HepG2 (cell line): Measurements from ENCODE around the gene TMEM232. TPM values are rescaled to one million over a fixed set of nuclear protein-coding genes. Genes with fewer than 3 reads are reported as not detected.

ENCODE experiments used
- ATAC-seq: fragments of 200-7000 bp; cut with Tn5 transposase; 3 replicates; pipeline ENCODE4 v1.9.1; 2020; ENCODE audit warnings: mild to moderate bottlenecking, moderate library complexity
- BruUV-seq: library from RNA; stranded (reverse); fragments of 400-500 nt; replicated peaks from 2 replicates; lab custom pipeline; 2021; lab: Mats Ljungman, UMichigan
- CTCF ChIA-PET: fragments of 300-600 bp; formaldehyde crosslinking; extraction: SDS; loops from one replicate; lab custom pipeline; 2021; ENCODE audit warnings: low total read pairs, inconsistent platforms, low intra/inter-chr PET ratio; lab: Yijun Ruan, JAX
- POLR2A ChIA-PET: fragments of 350-600 bp; sonication (Branson Sonifier 250); formaldehyde crosslinking; loops from one replicate; lab custom pipeline; 2020; ENCODE audit warnings: antibody characterized with exemption, inconsistent platforms; lab: Yijun Ruan, JAX
- DNase-seq: peaks from one replicate; pipeline ENCODE4 v3.0.0-alpha.2; 2015; ENCODE audit warnings: low spot score
- FAIRE-seq: peaks from 3 replicates; lab custom pipeline; 2011; peaks lifted over from hg19 to GRCh38; lab: Jason Lieb, UNC
- H2AFZ ChIP-seq: one replicate; pipeline ENCODE4 v1.6.1; 2011; ENCODE audit warnings: low read length, inconsistent platforms
- H3K27ac ChIP-seq: fragments of 300-600 bp; 3 replicates; pipeline ENCODE4 v1.8.0; 2011; ENCODE audit warnings: mixed run types, mild to moderate bottlenecking, mixed read lengths, low read length, inconsistent platforms; ENCODE audit not compliant: insufficient read depth; ENCODE audit errors: extremely low read length
- H3K27me3 ChIP-seq, 2 experiments: fragments of 200-600 bp in 1 of 2; 2 replicates in 1 of 2; 3 replicates in 1 of 2; pipeline versions ENCODE4 v1.6.0 to v1.8.0; 2011; ENCODE audit warnings: low read length in 2 of 2, mild to moderate bottlenecking in 2 of 2, moderate library complexity in 2 of 2, inconsistent platforms in 1 of 2; ENCODE audit not compliant: insufficient read depth in 2 of 2, control insufficient read depth in 1 of 2
- H3K36me3 ChIP-seq, 2 experiments: fragments of 200-600 bp in 1 of 2; replicated peaks in 1 of 2; 2 replicates in 1 of 2; 3 replicates in 1 of 2; pipeline versions ENCODE4 v1.5.1 to v1.8.0; 2011; ENCODE audit warnings: low read length in 2 of 2, inconsistent platforms in 1 of 2; ENCODE audit not compliant: insufficient read depth in 2 of 2, control insufficient read depth in 1 of 2
- H3K4me1 ChIP-seq: 2 replicates; pipeline ENCODE4 v1.5.1; 2012; ENCODE audit warnings: low read length, inconsistent platforms; ENCODE audit not compliant: insufficient read depth
- H3K4me2 ChIP-seq: 2 replicates; pipeline ENCODE4 v1.6.0; 2011; ENCODE audit warnings: low read depth, low read length, inconsistent platforms
- H3K4me3 ChIP-seq, 3 experiments: fragments of 200-600 bp in 1 of 3; sonication (generic), shearing (Covaris generic) in 1 of 3; replicated peaks in 1 of 3; 2 replicates each; pipeline ENCODE4 v1.5.1; 2011 to 2016; ENCODE audit warnings: low read length in 3 of 3, inconsistent platforms in 2 of 3, low read depth in 2 of 3, mild to moderate bottlenecking in 2 of 3, control low read depth in 1 of 3, mixed read lengths in 1 of 3; ENCODE audit not compliant: insufficient read depth in 1 of 3
- H3K79me2 ChIP-seq: one replicate; pipeline ENCODE4 v1.6.1; 2011; ENCODE audit warnings: low read length, inconsistent platforms; ENCODE audit not compliant: insufficient read depth
- H3K9ac ChIP-seq: 2 replicates; pipeline ENCODE4 v1.6.0; 2011; ENCODE audit warnings: mild to moderate bottlenecking, low read depth, low read length, inconsistent platforms; ENCODE audit not compliant: insufficient read depth
- H3K9me3 ChIP-seq: 2 replicates; pipeline ENCODE4 v1.5.1; 2012; ENCODE audit warnings: mild to moderate bottlenecking, low read length
- H4K20me1 ChIP-seq: 2 replicates; pipeline ENCODE4 v1.6.0; 2011; ENCODE audit warnings: inconsistent platforms, mild to moderate bottlenecking, low read length, moderate library complexity; ENCODE audit not compliant: insufficient read depth
- ARID2 ChIP-seq: sonication (generic); formaldehyde crosslinking; IDR thresholded peaks from 2 replicates; pipeline ENCODE4 v1.8.1; 2022; ENCODE audit warnings: mild to moderate bottlenecking, missing genetic modification reagents, borderline replicate concordance
- NBN ChIP-seq: fragments of 450-650 bp; conservative IDR thresholded peaks from 2 replicates; pipeline ENCODE4 v1.6.1; 2017
- ONECUT2 ChIP-seq: sonication (generic); formaldehyde crosslinking; IDR thresholded peaks from 2 replicates; pipeline ENCODE4 v1.4.0; 2020; ENCODE audit warnings: missing genetic modification reagents
- SRF ChIP-seq: IDR thresholded peaks from 2 replicates; pipeline ENCODE4 v1.6.1; 2011; ENCODE audit warnings: mild to moderate bottlenecking, low read depth, low read length, moderate library complexity
- TRIM24 ChIP-seq: sonication (generic); formaldehyde crosslinking; IDR thresholded peaks from 2 replicates; pipeline ENCODE4 v1.8.0; 2022; ENCODE audit warnings: mild to moderate bottlenecking, missing genetic modification reagents
- ZNF337 ChIP-seq: sonication (generic); formaldehyde crosslinking; IDR thresholded peaks from 2 replicates; pipeline ENCODE4 v1.5.1; 2020; ENCODE audit warnings: missing genetic modification reagents, low read depth, mild to moderate bottlenecking, borderline replicate concordance
- ZNF383 ChIP-seq: sonication (generic); formaldehyde crosslinking; IDR thresholded peaks from 2 replicates; pipeline ENCODE4 v1.4.0; 2020; ENCODE audit warnings: missing genetic modification reagents, mild to moderate bottlenecking, borderline replicate concordance
- ZNF607 ChIP-seq: sonication (generic); formaldehyde crosslinking; IDR thresholded peaks from 2 replicates; pipeline ENCODE4 v1.5.1; 2020; ENCODE audit warnings: missing genetic modification reagents, mild to moderate bottlenecking, borderline replicate concordance
- ZNF891 ChIP-seq: sonication (generic); formaldehyde crosslinking; IDR thresholded peaks from 2 replicates; pipeline ENCODE4 v1.5.0; 2020; ENCODE audit warnings: mild to moderate bottlenecking, missing genetic modification reagents
- WGBS: methylation state at CpG from one replicate; pipeline ENCODE4 v1.1.6; 2017; ENCODE audit warnings: low lambda C conversion rate; 5-methylcytosine and 5-hydroxymethylcytosine counted together
- in situ Hi-C: cut with HindIII; loops from 2 replicates; pipeline ENCODE4 v1.10.0; 2017; ENCODE audit warnings: low pct_unique_long_range_greater_than_20kb; ENCODE audit not compliant: extremely low pct_ligation_motif_present
- intact Hi-C: fragments of 100-400 bp; cut with micrococcal nuclease; formaldehyde crosslinking; loops from one replicate; pipeline ENCODE4 v1.10.0; 2022; ENCODE audit not compliant: unreplicated experiment
- polyA plus RNA-seq, 8 experiments: library from polyadenylated mRNA; depleted of rRNA in 3 of 8; stranded (reverse) in 7 of 8; unstranded in 1 of 8; fragments of >200 nt; fragmentation: Illumina TruSeq in 4 of 8; extraction: Trizol in 4 of 8; gene quantifications; 2 replicates each; pipeline versions ENCODE4 v1.2.1 to v1.2.3, GENCODE V29; 2011 to 2016; ENCODE audit warnings: low read depth in 4 of 8, missing spikeins in 1 of 8, mixed read lengths in 1 of 8; ENCODE audit not compliant: insufficient read depth in 1 of 8
- total RNA-seq, 5 experiments: library from RNA; depleted of rRNA; stranded (reverse); fragments of >200 nt; fragmentation: Illumina TruSeq; extraction: Trizol; gene quantifications; 2 replicates each; pipeline ENCODE4 v1.2.3, GENCODE V29; 2016; ENCODE audit warnings: low read depth in 1 of 5
- TF ChIP-seq, protein P1 (sequence below): sonication (generic); formaldehyde crosslinking; IDR thresholded peaks from 2 replicates; pipeline ENCODE4 v1.8.0; 2022; ENCODE audit warnings: mild to moderate bottlenecking, missing genetic modification reagents, moderate library complexity
- TF ChIP-seq, protein P2 (sequence below): IDR thresholded peaks from 2 replicates; pipeline ENCODE4 v1.6.1; 2016; ENCODE audit warnings: mild to moderate bottlenecking, missing biosample characterization, missing genetic modification reagents

The TMEM232 gene
- total and polyA plus RNA-seq, 2 of the 13 experiments (the other 11 are each of a cell fraction or from before 2014, with no cell fraction given) = 0.29 to 0.71 TPM

DNA sequence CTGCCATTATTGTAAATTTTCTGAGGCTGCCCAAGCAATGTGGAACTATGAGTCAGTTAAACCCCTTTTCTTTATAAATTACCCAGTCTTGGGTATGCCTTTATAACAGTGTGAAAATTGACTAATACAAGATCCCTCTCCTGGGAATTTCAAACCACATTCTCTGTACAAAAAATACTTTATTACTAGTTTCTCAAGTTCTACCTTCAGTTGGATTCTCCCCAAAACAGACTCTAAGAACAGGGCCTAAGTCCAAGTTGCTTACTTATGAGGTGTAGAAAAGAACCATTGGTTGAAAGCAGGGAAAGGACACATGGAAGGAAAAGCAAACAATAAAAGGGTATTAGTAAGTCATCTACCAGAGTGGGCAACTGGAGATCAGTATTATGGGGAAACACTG, 343.2 kb downstream of the TMEM232 start:
- intact Hi-C loops = no loop called here

DNA sequence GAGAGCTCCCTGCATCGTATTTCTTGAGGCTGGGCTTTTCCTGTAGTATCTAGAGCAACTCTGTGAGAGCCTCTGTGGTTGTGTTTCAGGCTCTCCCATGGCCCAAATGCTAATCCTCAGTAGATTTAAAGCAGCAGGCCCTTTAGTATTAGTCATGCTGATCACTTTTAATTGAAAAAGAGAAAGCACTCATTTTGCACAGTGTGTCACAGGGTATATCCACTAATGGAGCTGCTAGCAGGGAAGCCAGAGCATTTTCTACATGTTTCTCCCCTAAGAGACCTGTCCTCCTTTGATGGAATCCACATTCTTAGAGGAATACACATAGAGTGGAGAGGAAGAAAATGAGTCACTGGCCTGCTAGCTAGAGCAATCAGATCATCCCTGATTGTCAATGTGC, 348.5 kb downstream of the TMEM232 start:
- H3K9ac ChIP-seq = no peak overlapping the region
- POLR2A ChIA-PET = no interaction called here
- no peak overlapping the region for H3K27ac ChIP-seq
- TF ChIP-seq ZNF383 (CRISPR knock-in tag) (no peak), SRF (no peak), ZNF337 (CRISPR knock-in tag) (no peak)
- CTCF ChIA-PET = no interaction called here
- H3K4me3 ChIP-seq = no peak overlapping the region
- H3K9me3 ChIP-seq = no peaks in the 10 kb centered on the region
- no peaks in the 10 kb centered on the region for H4K20me1 ChIP-seq
- H2AFZ ChIP-seq = no peak overlapping the region
- BruUV-seq = no TSS peak
- ATAC-seq = no peak
- H3K79me2 ChIP-seq = no peaks in the 10 kb centered on the region
- H3K4me2 ChIP-seq = no peak overlapping the region
- no peaks in the 10 kb centered on the region for H3K4me1 ChIP-seq
- no peaks in the 10 kb centered on the region for H3K27me3 ChIP-seq
- no peak for FAIRE-seq
- DNase-seq = no peak
- no peaks in the 10 kb centered on the region for H3K36me3 ChIP-seq
- WGBS = 0% methylated on average over 1 of the region's 1 CpG
- in situ Hi-C loops = no loop called here
- intact Hi-C loops = no loop called here

More for the DNA sequence above, 343.2 kb downstream of the TMEM232 start:
- TF ChIP-seq NBN = no peak
- no peak for TF ChIP-seq ZNF607 (CRISPR knock-in tag)
- TF ChIP-seq, protein P1, sequence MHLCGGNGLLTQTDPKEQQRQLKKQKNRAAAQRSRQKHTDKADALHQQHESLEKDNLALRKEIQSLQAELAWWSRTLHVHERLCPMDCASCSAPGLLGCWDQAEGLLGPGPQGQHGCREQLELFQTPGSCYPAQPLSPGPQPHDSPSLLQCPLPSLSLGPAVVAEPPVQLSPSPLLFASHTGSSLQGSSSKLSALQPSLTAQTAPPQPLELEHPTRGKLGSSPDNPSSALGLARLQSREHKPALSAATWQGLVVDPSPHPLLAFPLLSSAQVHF (CRISPR knock-in tag) = no peak
- TF ChIP-seq ZNF891 (CRISPR knock-in tag) = no peak
- TF ChIP-seq ONECUT2 (CRISPR knock-in tag) = no peak
- TF ChIP-seq, protein P2, sequence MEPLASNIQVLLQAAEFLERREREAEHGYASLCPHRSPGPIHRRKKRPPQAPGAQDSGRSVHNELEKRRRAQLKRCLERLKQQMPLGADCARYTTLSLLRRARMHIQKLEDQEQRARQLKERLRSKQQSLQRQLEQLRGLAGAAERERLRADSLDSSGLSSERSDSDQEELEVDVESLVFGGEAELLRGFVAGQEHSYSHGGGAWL (CRISPR knock-in tag) = no peak
- no peak for TF ChIP-seq TRIM24 (CRISPR knock-in tag)
- no peak for TF ChIP-seq ARID2 (CRISPR knock-in tag)
- in situ Hi-C loops = no loop called here
- FAIRE-seq = no peak
- no peaks in the 10 kb centered on the region for H3K27me3 ChIP-seq
- no peaks in the 10 kb centered on the region for H3K36me3 ChIP-seq
- CTCF ChIA-PET = no interaction called here
- no peak overlapping the region for H3K27ac ChIP-seq
- no peaks in the 10 kb centered on the region for H3K79me2 ChIP-seq
- DNase-seq = no peak
- POLR2A ChIA-PET = no interaction called here
- no peaks in the 10 kb centered on the region for H3K9me3 ChIP-seq
- no peak overlapping the region for H3K4me3 ChIP-seq
- no peak overlapping the region for H2AFZ ChIP-seq
- no peak overlapping the region for H3K9ac ChIP-seq
- BruUV-seq = no TSS peak
- no peak for ATAC-seq
- H3K4me1 ChIP-seq = peaks cover 5% of the 10 kb centered on the region; the same call in 1 of the 2 replicates
- H3K4me2 ChIP-seq = no peak overlapping the region
- no peaks in the 10 kb centered on the region for H4K20me1 ChIP-seq
